Endometrial microvascular endothelial cells (primary cell): ENCODE data around the gene CERS6. TPM values are rescaled to one million over a fixed set of nuclear protein-coding genes. Genes with fewer than 3 reads are reported as not detected.

ENCODE experiments used
- in situ Hi-C: cut with HindIII; loops from 2 replicates; pipeline ENCODE4 v1.10.0; 2017; ENCODE audit warnings: low sequenced_read_pairs, low pct_unique_long_range_greater_than_20kb; ENCODE audit errors: inconsistent ontology term
- total RNA-seq: library from RNA; depleted of rRNA; stranded (reverse); fragments of >200 nt; gene quantifications from one replicate; pipeline ENCODE4 v1.2.3, GENCODE V29; 2015; ENCODE audit errors: inconsistent ontology term

Gene CERS6
- total RNA-seq, 1 donor from 2014 or later, result 5.9 TPM

GRCh38 chr2:168583710-168584521, 127.8 kb downstream of the CERS6 start:
- in situ Hi-C loops, result no loop called here

- in situ Hi-C loops, result no loop called here
These were observed 128.8 kb downstream of the CERS6 start for GRCh38 chr2:168584911-168585310.

- in situ Hi-C loops, result no loop called here
These were observed 129.6 kb downstream of the CERS6 start for GRCh38 chr2:168585700-168586099.

GRCh38 chr2:168587307-168587706, 131.2 kb downstream of the CERS6 start:
- in situ Hi-C loops, result no loop called here

- in situ Hi-C loops, result no loop called here
These were observed 133.5 kb downstream of the CERS6 start for GRCh38 chr2:168589236-168590211.

- in situ Hi-C loops, result no loop called here
These were observed 136.2 kb downstream of the CERS6 start for GRCh38 chr2:168592181-168592831.

GRCh38 chr2:168593713-168594112, 137.6 kb downstream of the CERS6 start:
- in situ Hi-C loops, result no loop called here

- in situ Hi-C loops, result no loop called here
These were observed 138.7 kb downstream of the CERS6 start for GRCh38 chr2:168594778-168595177.

GRCh38 chr2:168596881-168597655, 141.0 kb downstream of the CERS6 start:
- in situ Hi-C loops, result no loop called here

GRCh38 chr2:168599738-168600137, 143.7 kb downstream of the CERS6 start:
- in situ Hi-C loops, result no loop called here

- in situ Hi-C loops, result no loop called here
These were observed 144.9 kb downstream of the CERS6 start for GRCh38 chr2:168600949-168601348.

GRCh38 chr2:168601741-168602140, 145.7 kb downstream of the CERS6 start:
- in situ Hi-C loops, result no loop called here

- in situ Hi-C loops, result no loop called here
These were observed 146.3 kb downstream of the CERS6 start for GRCh38 chr2:168602379-168602778.

GRCh38 chr2:168602846-168603401, 146.9 kb downstream of the CERS6 start:
- in situ Hi-C loops, result no loop called here

- in situ Hi-C loops, result no loop called here
These were observed 147.4 kb downstream of the CERS6 start for GRCh38 chr2:168603439-168603961.

GRCh38 chr2:168604252-168604651, 148.2 kb downstream of the CERS6 start:
- in situ Hi-C loops, result no loop called here

- in situ Hi-C loops, result no loop called here
These were observed 151.9 kb downstream of the CERS6 start for GRCh38 chr2:168607992-168608391.

GRCh38 chr2:168608796-168609195, 152.7 kb downstream of the CERS6 start:
- in situ Hi-C loops, result no loop called here
